HEK293T (cell line): ENCODE measurements around the gene RITA1.

Source experiments
- CTCF ChIA-PET: fragments of 350-600 bp; formaldehyde crosslinking; extraction: SDS; loops from one replicate; lab custom pipeline; 2021; ENCODE audit warnings: antibody characterized with exemption, inconsistent platforms; lab: Yijun Ruan, JAX
- POLR2A ChIA-PET: fragments of 350-600 bp; formaldehyde crosslinking; extraction: SDS; loops from one replicate; lab custom pipeline; 2020; ENCODE audit warnings: antibody characterized with exemption, inconsistent platforms; lab: Yijun Ruan, JAX
- DNase-seq: peaks from one replicate; pipeline ENCODE4 v3.0.0; 2012; ENCODE audit warnings: mixed read lengths; ENCODE audit errors: extremely low spot score
- ARNT ChIP-seq: fragments of 450-650 bp; IDR thresholded peaks from 2 replicates; pipeline ENCODE4 v1.6.1; 2017; ENCODE audit warnings: mild to moderate bottlenecking
- BHLHE40 ChIP-seq: fragments of 450-650 bp; IDR thresholded peaks from 2 replicates; pipeline ENCODE4 v1.6.1; 2016; ENCODE audit warnings: mild to moderate bottlenecking, moderate library complexity, borderline replicate concordance
- CTBP1 ChIP-seq: fragments of 450-650 bp; IDR thresholded peaks from 2 replicates; pipeline ENCODE4 v1.6.1; 2016; ENCODE audit warnings: borderline replicate concordance
- ELF4 ChIP-seq: fragments of 450-650 bp; IDR thresholded peaks from 2 replicates; pipeline ENCODE4 v1.6.1; 2017; ENCODE audit warnings: antibody characterized with exemption
- FOXA1 ChIP-seq: fragments of 450-650 bp; IDR thresholded peaks from 2 replicates; pipeline ENCODE4 v1.6.1; 2016; ENCODE audit warnings: mild to moderate bottlenecking
- FOXK2 ChIP-seq: fragments of 450-650 bp; IDR thresholded peaks from 2 replicates; pipeline ENCODE4 v1.6.1; 2016; ENCODE audit warnings: mild to moderate bottlenecking
- FOXM1 ChIP-seq: fragments of 450-650 bp; IDR thresholded peaks from 2 replicates; pipeline ENCODE4 v1.6.1; 2017; ENCODE audit warnings: mild to moderate bottlenecking, borderline replicate concordance
- HDGF ChIP-seq: fragments of 450-650 bp; IDR thresholded peaks from 2 replicates; pipeline ENCODE4 v1.6.1; 2017; ENCODE audit warnings: antibody characterized with exemption, borderline replicate concordance
- L3MBTL2 ChIP-seq: fragments of 450-650 bp; conservative IDR thresholded peaks from 2 replicates; pipeline ENCODE4 v1.6.1; 2016; ENCODE audit warnings: mild to moderate bottlenecking
- LEF1 ChIP-seq: fragments of 450-650 bp; IDR thresholded peaks from 2 replicates; pipeline ENCODE4 v1.6.1; 2017; ENCODE audit warnings: mild to moderate bottlenecking, borderline replicate concordance
- NFRKB ChIP-seq: fragments of 450-650 bp; IDR thresholded peaks from 2 replicates; pipeline ENCODE4 v1.6.1; 2016; ENCODE audit warnings: mild to moderate bottlenecking, moderate library complexity
- PKNOX1 ChIP-seq: fragments of 450-650 bp; IDR thresholded peaks from 2 replicates; pipeline ENCODE4 v1.6.1; 2016
- SP1 ChIP-seq: fragments of 450-650 bp; IDR thresholded peaks from 2 replicates; pipeline ENCODE4 v1.6.1; 2017
- SUZ12 ChIP-seq: fragments of 450-650 bp; IDR thresholded peaks from 2 replicates; pipeline ENCODE4 v1.6.1; 2016; ENCODE audit warnings: mild to moderate bottlenecking
- TARDBP ChIP-seq: fragments of 450-650 bp; IDR thresholded peaks from 2 replicates; pipeline ENCODE4 v1.6.1; 2016
- ZNF384 ChIP-seq: fragments of 450-650 bp; IDR thresholded peaks from 2 replicates; pipeline ENCODE4 v1.6.1; 2016

RITA1 gene

GRCh38 chr12:113200021-113200797 lies 14.7 kb downstream of the RITA1 start:
- no peak for TF ChIP-seq BHLHE40
- no peak for TF ChIP-seq FOXK2
- no peak for TF ChIP-seq FOXM1
- TF ChIP-seq ELF4: no peak
- no peak for TF ChIP-seq SP1
- TF ChIP-seq SUZ12: no peak
- no peak for TF ChIP-seq LEF1
- no peak for TF ChIP-seq NFRKB
- TF ChIP-seq FOXA1: no peak
- no peak for TF ChIP-seq L3MBTL2
- TF ChIP-seq TARDBP: no peak
- no peak for TF ChIP-seq HDGF
- no peak for TF ChIP-seq CTBP1
- TF ChIP-seq ARNT: no peak
- TF ChIP-seq PKNOX1: no peak
- no peak for TF ChIP-seq ZNF384
- CTCF ChIA-PET: no interaction called here
- POLR2A ChIA-PET: interaction anchor here (1.3 kb wide), 1 partner anchor 21 kb away, joined by 3 read pairs; the partner anchor contains the start of gene TPCN1
- DNase-seq: no peak

GRCh38 chr12:113201187-113202177 lies 16.0 kb downstream of the RITA1 start:
- ChIA-PET CTCF (interaction anchor here (0.5 to 0.6 kb wide), 2 partner anchors 178 to 219 kb away, joined by 3 to 6 read pairs; no protein-coding TSS in a partner anchor), POLR2A (interaction anchor here (1.3 kb wide), 1 partner anchor 20 kb away, joined by 3 read pairs; the partner anchor contains the start of gene TPCN1)
- TF ChIP-seq TARDBP (no peak), FOXM1 (no peak), FOXA1 (no peak), L3MBTL2 (no peak), HDGF (no peak), SUZ12 (no peak), ARNT (no peak), ELF4 (no peak), FOXK2 (no peak), BHLHE40 (no peak), SP1 (no peak), ZNF384 (no peak), LEF1 (no peak), CTBP1 (no peak), PKNOX1 (no peak), NFRKB (no peak)
- DNase-seq: no peak

GRCh38 chr12:113202300-113203075 lies 17.0 kb downstream of the RITA1 start:
- no peak for DNase-seq
- ChIA-PET CTCF (no interaction called here), POLR2A (no interaction called here)
- TF ChIP-seq ZNF384 (no peak), ELF4 (no peak), CTBP1 (no peak), SUZ12 (no peak), SP1 (no peak), L3MBTL2 (no peak), LEF1 (no peak), ARNT (no peak), FOXA1 (no peak)

GRCh38 chr12:113203852-113204760 lies 18.6 kb downstream of the RITA1 start:
- ChIA-PET CTCF (no interaction called here), POLR2A (no interaction called here)
- DNase-seq: no peak
- TF ChIP-seq SP1 (no peak), FOXK2 (no peak), CTBP1 (no peak), ARNT (no peak), FOXM1 (no peak), BHLHE40 (no peak), LEF1 (no peak), TARDBP (no peak), PKNOX1 (no peak), FOXA1 (no peak), NFRKB (no peak), ZNF384 (no peak), L3MBTL2 (no peak)
